ENCODE measurements around the gene SPHK1.

Gene SPHK1

GRCh38 chr17:76411247-76411646 lies 26.8 kb downstream of the SPHK1 start:
- no peak for TF ChIP-seq CTCF (conservative IDR thresholded peaks at IDR 0.05; ENCODE audit: low read length)
- no peak for TF ChIP-seq EZH2phosphoT487 (IDR thresholded peaks at IDR 0.05; ENCODE audit: borderline replicate concordance)
- H2AFZ ChIP-seq (ENCODE audit: low read length): no peak overlapping the region
- H3K79me2 ChIP-seq (ENCODE audit: insufficient read depth, low read length): peaks cover 69% of the 10 kb centered on the region
- H4K20me1 ChIP-seq (ENCODE audit: insufficient read depth, low read length, poor library complexity, severe bottlenecking): peaks cover 23% of the 10 kb centered on the region
- no peak overlapping the region for H3K9ac ChIP-seq (ENCODE audit: low read depth, low read length, poor library complexity, severe bottlenecking)
- H3K4me3 ChIP-seq (ENCODE audit: low read length, poor library complexity, severe bottlenecking): no peak overlapping the region
- no peaks in the 10 kb centered on the region for H3K9me2 ChIP-seq (replicated peaks; ENCODE audit: low read depth, low read length)
- no peaks in the 10 kb centered on the region for H3F3A ChIP-seq (ENCODE audit: low read depth)
- no peaks in the 10 kb centered on the region for H3K4me1 ChIP-seq (ENCODE audit: insufficient read depth, low read length, poor library complexity, severe bottlenecking)
- H3K4me2 ChIP-seq (ENCODE audit: low read depth, low read length, poor library complexity, severe bottlenecking): no peak overlapping the region
- H3K36me3 ChIP-seq (ENCODE audit: insufficient read depth, low read length): peaks cover 31% of the 10 kb centered on the region; the same call in 1 of the 2 replicates
- no peaks in the 10 kb centered on the region for H3K9me3 ChIP-seq (ENCODE audit: insufficient read depth, low read depth, low read length)
- no peaks in the 10 kb centered on the region for H3K27me3 ChIP-seq (ENCODE audit: insufficient read depth, low read length, poor library complexity, severe bottlenecking)

- TF ChIP-seq EZH2phosphoT487 (IDR thresholded peaks at IDR 0.05; ENCODE audit: borderline replicate concordance) (no peak), CTCF (conservative IDR thresholded peaks at IDR 0.05; ENCODE audit: low read length) (no peak)
- H3K4me1 ChIP-seq (ENCODE audit: insufficient read depth, low read length, poor library complexity, severe bottlenecking): no peaks in the 10 kb centered on the region
- peaks cover 17% of the 10 kb centered on the region for H4K20me1 ChIP-seq (ENCODE audit: insufficient read depth, low read length, poor library complexity, severe bottlenecking)
- H3K27me3 ChIP-seq (ENCODE audit: insufficient read depth, low read length, poor library complexity, severe bottlenecking): no peaks in the 10 kb centered on the region
- no peaks in the 10 kb centered on the region for H3K9me2 ChIP-seq (replicated peaks; ENCODE audit: low read depth, low read length)
- peaks cover 37% of the 10 kb centered on the region; the same call in 1 of the 2 replicates for H3K36me3 ChIP-seq (ENCODE audit: insufficient read depth, low read length)
- H3K4me3 ChIP-seq (ENCODE audit: low read length, poor library complexity, severe bottlenecking): no peak overlapping the region
- H2AFZ ChIP-seq (ENCODE audit: low read length): no peak overlapping the region
- no peaks in the 10 kb centered on the region for H3K9me3 ChIP-seq (ENCODE audit: insufficient read depth, low read depth, low read length)
- H3K9ac ChIP-seq (ENCODE audit: low read depth, low read length, poor library complexity, severe bottlenecking): no peak overlapping the region
- no peaks in the 10 kb centered on the region for H3F3A ChIP-seq (ENCODE audit: low read depth)
- H3K4me2 ChIP-seq (ENCODE audit: low read depth, low read length, poor library complexity, severe bottlenecking): no peak overlapping the region
- H3K79me2 ChIP-seq (ENCODE audit: insufficient read depth, low read length): peaks cover 83% of the 10 kb centered on the region
Measured at GRCh38 chr17:76414334-76415295, 30.2 kb downstream of the SPHK1 start.

GRCh38 chr17:76415786-76416185 lies 31.4 kb downstream of the SPHK1 start:
- H3K36me3 ChIP-seq (ENCODE audit: insufficient read depth, low read length): peaks cover 28% of the 10 kb centered on the region; the same call in 1 of the 2 replicates
- no peaks in the 10 kb centered on the region for H3K4me1 ChIP-seq (ENCODE audit: insufficient read depth, low read length, poor library complexity, severe bottlenecking)
- no peaks in the 10 kb centered on the region for H3K27me3 ChIP-seq (ENCODE audit: insufficient read depth, low read length, poor library complexity, severe bottlenecking)
- no peak overlapping the region for H3K9ac ChIP-seq (ENCODE audit: low read depth, low read length, poor library complexity, severe bottlenecking)
- H3K9me3 ChIP-seq (ENCODE audit: insufficient read depth, low read depth, low read length): no peaks in the 10 kb centered on the region
- no peak overlapping the region for H3K4me3 ChIP-seq (ENCODE audit: low read length, poor library complexity, severe bottlenecking)
- H3K4me2 ChIP-seq (ENCODE audit: low read depth, low read length, poor library complexity, severe bottlenecking): no peak overlapping the region
- peaks cover 90% of the 10 kb centered on the region for H3K79me2 ChIP-seq (ENCODE audit: insufficient read depth, low read length)
- TF ChIP-seq CTCF (conservative IDR thresholded peaks at IDR 0.05; ENCODE audit: low read length) (no peak), EZH2phosphoT487 (IDR thresholded peaks at IDR 0.05; ENCODE audit: borderline replicate concordance) (no peak)
- H4K20me1 ChIP-seq (ENCODE audit: insufficient read depth, low read length, poor library complexity, severe bottlenecking): peaks cover 25% of the 10 kb centered on the region
- H3F3A ChIP-seq (ENCODE audit: low read depth): no peaks in the 10 kb centered on the region
- H3K9me2 ChIP-seq (replicated peaks; ENCODE audit: low read depth, low read length): no peaks in the 10 kb centered on the region
- no peak overlapping the region for H2AFZ ChIP-seq (ENCODE audit: low read length)
